H1 (cell line): ENCODE measurements around the gene SPP1. TPM values are rescaled to one million over a fixed set of nuclear protein-coding genes. Genes with fewer than 3 reads are reported as not detected.

ENCODE experiments used
- ASH2L ChIP-seq: fragments of 200-600, 300-600 bp; sonication (generic); IDR thresholded peaks from one replicate; pipeline ENCODE4 v1.7.1; 2017; ENCODE audit warnings: low read length
- CBX5 ChIP-seq: fragments of 300-800, 300-1000 bp; sonication (generic); IDR thresholded peaks from 2 replicates; pipeline ENCODE4 v1.7.1; 2016; ENCODE audit warnings: antibody characterized with exemption, low read length, low read depth
- CHD1 ChIP-seq: IDR thresholded peaks from 2 replicates; pipeline ENCODE4 v1.6.1; 2012; ENCODE audit warnings: low read depth, low read length, improper control_type of control experiment
- CHD2 ChIP-seq: IDR thresholded peaks from 2 replicates; pipeline ENCODE4 v1.6.1; 2012; ENCODE audit warnings: low read length, improper control_type of control experiment
- JUND ChIP-seq: IDR thresholded peaks from 2 replicates; pipeline ENCODE4 v1.6.1; 2011; ENCODE audit warnings: mild to moderate bottlenecking, improper control_type of control experiment, low read length
- KDM4A ChIP-seq: IDR thresholded peaks from one replicate; pipeline ENCODE4 v1.7.1; 2012; ENCODE audit warnings: low read depth, mild to moderate bottlenecking, moderate library complexity, low read length, inconsistent platforms; ENCODE audit not compliant: severe bottlenecking
- KDM5A ChIP-seq: fragments of 200-600 bp; IDR thresholded peaks from 2 replicates; pipeline ENCODE4 v1.7.1; 2012; ENCODE audit warnings: mild to moderate bottlenecking, low read length, inconsistent platforms, mixed read lengths
- MAFK ChIP-seq: IDR thresholded peaks from 2 replicates; pipeline ENCODE4 v1.6.1; 2012; ENCODE audit warnings: low read depth, mild to moderate bottlenecking, improper control_type of control experiment, low read length
- MAX ChIP-seq: IDR thresholded peaks from 2 replicates; pipeline ENCODE4 v1.6.1; 2012; ENCODE audit warnings: inconsistent platforms
- RBBP5 ChIP-seq: IDR thresholded peaks from 2 replicates; pipeline ENCODE4 v1.7.1; 2012; ENCODE audit warnings: low read depth, mild to moderate bottlenecking, inconsistent platforms, low read length, moderate library complexity, borderline replicate concordance
- SIRT6 ChIP-seq: IDR thresholded peaks from one replicate; pipeline ENCODE4 v1.7.1; 2012; ENCODE audit warnings: low read length, inconsistent platforms
- YY1 ChIP-seq: IDR thresholded peaks from 2 replicates; pipeline ENCODE4 v1.6.1; 2011; ENCODE audit warnings: low read depth, mild to moderate bottlenecking, low read length
- polyA plus RNA-seq, 7 experiments: library from polyadenylated mRNA; depleted of rRNA in 3 of 7; stranded (reverse) in 5 of 7; unstranded in 2 of 7; fragments of >200 nt in 5 of 7; fragments of 200-250 nt in 2 of 7; gene quantifications; 1 replicate in 5 of 7; 2 replicates in 1 of 7; 4 replicates in 1 of 7; pipeline versions ENCODE4 v1.2.1 to v1.2.3, GENCODE V29; 2011 to 2013; ENCODE audit warnings: missing spikeins in 2 of 7, mixed read lengths in 2 of 7
- total RNA-seq: library from RNA; stranded (reverse); fragmentation: NEBNext Ultra II Directional; extraction: Animal tissue kit (Norgen Biotek cat#: 25700); gene quantifications from 2 replicates; pipeline ENCODE4 v1.2.1, GENCODE V29; 2021

The SPP1 gene
- total and polyA plus RNA-seq, 2 of the 8 experiments (the other 6 are each of a cell fraction or from before 2014, with no cell fraction given), result 13.7 to 26.5 TPM

GRCh38 chr4:88007304-88008121 lies 32.0 kb downstream of the SPP1 start, which contains the start of gene PKD2 (continued):
- TF ChIP-seq MAFK (no peak), ASH2L (peak; percentile 10), CBX5 (no peak), YY1 (peak; percentile 67; the same call in 1 of the 2 replicates), SIRT6 (no peak), RBBP5 (peak; percentile 80), MAX (no peak; the same call in 1 of the 2 replicates), CHD2 (no peak), JUND (no peak), CHD1 (no peak), KDM5A (no peak), KDM4A (peak; percentile 37)
